ENCODE measurements around the gene POLR2J.
"Not testable (repeated sequence)": the region's sequence is repeated elsewhere in the genome, so short reads cannot be mapped to it uniquely, and the experiment has no call there.

The POLR2J gene

DNA sequence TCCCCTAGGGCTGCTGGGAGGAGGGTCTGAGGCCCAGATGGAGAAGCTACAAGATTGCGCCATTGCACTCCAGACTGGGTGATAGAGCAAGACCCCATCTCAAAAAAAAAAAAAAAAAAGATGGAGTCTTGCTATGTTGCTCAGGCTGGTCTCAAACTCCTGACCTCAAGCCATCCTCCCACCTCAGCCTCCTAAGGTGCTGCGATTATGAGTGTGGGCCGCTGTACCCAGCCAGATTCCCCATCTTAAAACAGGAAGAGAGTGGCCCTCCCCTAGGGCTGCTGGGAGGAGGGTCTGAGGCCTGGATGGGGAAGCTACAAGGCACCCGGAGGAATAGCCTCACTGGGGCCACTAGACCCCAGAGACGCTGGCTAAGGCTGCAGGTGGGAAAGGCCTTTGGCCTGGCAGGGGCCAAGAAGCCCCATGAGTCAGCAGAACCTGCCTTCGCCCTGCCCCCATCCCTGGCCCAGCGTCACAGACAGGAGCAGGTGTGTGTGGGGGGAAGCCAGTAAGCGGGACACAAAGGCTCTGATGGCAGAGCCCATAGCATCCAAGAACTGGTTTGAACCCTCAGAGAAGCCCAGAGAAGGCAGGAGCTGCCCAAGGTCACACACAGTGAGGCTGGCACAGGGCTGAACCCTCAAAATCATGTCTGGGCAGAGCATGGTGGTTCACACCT lies 28.8 kb upstream of the POLR2J start:
- not testable (repeated sequence) for H3K27ac ChIP-seq (ENCODE audit: low read depth, low read length); H3K36me3 ChIP-seq (ENCODE audit: control insufficient read depth in 1 of 2, insufficient read depth in 2 of 2, low read length in 2 of 2); H2AK5ac ChIP-seq (ENCODE audit: low read length); H2BK12ac ChIP-seq (ENCODE audit: low read length); H3K27me3 ChIP-seq (ENCODE audit: insufficient read depth, low read length); H3K4me2 ChIP-seq (ENCODE audit: low read length); H3K79me1 ChIP-seq (ENCODE audit: low read length); H4K91ac ChIP-seq (ENCODE audit: low read depth, low read length); H3K9me3 ChIP-seq (ENCODE audit: insufficient read depth, low read depth, low read length); H3K4me3 ChIP-seq (ENCODE audit: low read depth, low read length); H3K14ac ChIP-seq (ENCODE audit: low read length); H3K18ac ChIP-seq (ENCODE audit: low read length); H3K4ac ChIP-seq (ENCODE audit: low read depth, low read length); H3K9ac ChIP-seq (ENCODE audit: low read length); H4K8ac ChIP-seq (ENCODE audit: low read depth, low read length); H2BK120ac ChIP-seq (ENCODE audit: insufficient read depth, low read length, poor library complexity); H3K4me1 ChIP-seq (ENCODE audit: control insufficient read depth in 1 of 2, insufficient read depth in 2 of 2, low read length in 2 of 2); H4K12ac ChIP-seq (ENCODE audit: low read depth, low read length); H2AFZ ChIP-seq (ENCODE audit: insufficient read depth, low read length, poor library complexity); H3K23ac ChIP-seq (ENCODE audit: low read length); H3K79me2 ChIP-seq (ENCODE audit: control insufficient read depth, insufficient read depth, low read length, poor library complexity); H2BK5ac ChIP-seq (ENCODE audit: low read depth, low read length, poor library complexity); DNase-seq
- WGBS (ENCODE audit: extremely low coverage, insufficient coverage, insufficient read length) = no CpG with 5 or more reads among the region's 8 CpGs

DNA sequence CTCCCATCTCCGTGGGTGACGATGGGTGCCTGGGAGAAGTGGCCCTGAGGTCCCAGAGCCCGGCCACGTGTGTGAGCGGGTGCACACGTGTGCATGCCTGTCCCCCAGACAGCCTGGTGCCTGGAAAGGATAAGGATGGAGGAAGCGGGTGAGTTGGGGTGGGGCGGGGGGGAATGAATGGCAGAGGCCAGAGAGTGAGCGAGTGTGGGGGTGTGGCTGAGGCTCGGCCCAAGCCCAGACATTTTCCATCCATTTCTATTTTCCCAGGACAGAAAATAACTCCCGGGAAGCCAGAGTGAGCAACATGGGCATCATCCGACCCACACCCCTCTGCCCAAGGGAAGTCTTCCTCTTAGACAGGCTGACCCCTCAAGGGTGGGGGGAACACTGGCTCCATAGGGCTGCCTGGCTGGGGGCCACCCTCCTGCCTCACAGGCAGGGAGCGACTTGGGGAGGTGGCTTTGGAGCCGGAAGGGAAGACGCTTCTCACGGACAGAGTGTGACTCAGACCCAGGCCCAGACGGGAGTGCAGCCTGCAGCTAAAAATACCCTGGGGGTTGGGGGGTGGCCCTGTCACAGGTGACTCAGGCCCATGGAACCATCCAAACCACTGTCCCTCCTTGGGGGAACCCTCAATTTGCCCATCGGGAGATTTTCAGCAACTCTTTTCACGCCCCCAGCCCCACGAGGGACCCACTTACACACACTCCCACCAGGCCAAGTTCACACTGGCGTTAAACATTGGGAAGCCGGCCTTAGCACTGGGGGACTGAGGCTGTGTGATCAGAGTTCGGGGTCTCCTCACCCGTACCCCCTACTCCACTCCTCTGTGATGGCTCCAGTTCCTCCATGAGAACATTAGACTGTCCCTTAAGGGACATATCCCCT lies 26.8 kb upstream of the POLR2J start:
- not testable (repeated sequence) for H4K91ac ChIP-seq (ENCODE audit: low read depth, low read length); H3K36me3 ChIP-seq (ENCODE audit: control insufficient read depth in 1 of 2, insufficient read depth in 2 of 2, low read length in 2 of 2); H3K4me3 ChIP-seq (ENCODE audit: low read depth, low read length); H2AK5ac ChIP-seq (ENCODE audit: low read length); H3K4ac ChIP-seq (ENCODE audit: low read depth, low read length); H3K4me1 ChIP-seq (ENCODE audit: control insufficient read depth in 1 of 2, insufficient read depth in 2 of 2, low read length in 2 of 2); H4K8ac ChIP-seq (ENCODE audit: low read depth, low read length); H2BK120ac ChIP-seq (ENCODE audit: insufficient read depth, low read length, poor library complexity); DNase-seq; H3K14ac ChIP-seq (ENCODE audit: low read length); H3K4me2 ChIP-seq (ENCODE audit: low read length); H2AFZ ChIP-seq (ENCODE audit: insufficient read depth, low read length, poor library complexity); H3K79me1 ChIP-seq (ENCODE audit: low read length); H3K18ac ChIP-seq (ENCODE audit: low read length); H3K79me2 ChIP-seq (ENCODE audit: control insufficient read depth, insufficient read depth, low read length, poor library complexity); H3K27me3 ChIP-seq (ENCODE audit: insufficient read depth, low read length); H3K27ac ChIP-seq (ENCODE audit: low read depth, low read length); H3K9me3 ChIP-seq (ENCODE audit: insufficient read depth, low read depth, low read length); H3K23ac ChIP-seq (ENCODE audit: low read length); H3K9ac ChIP-seq (ENCODE audit: low read length)
- no CpG with 5 or more reads among the region's 24 CpGs for WGBS (ENCODE audit: extremely low coverage, insufficient coverage, insufficient read length)
- peak overlapping the region; percentile 71 for H2BK12ac ChIP-seq (ENCODE audit: low read length)
- peak overlapping the region; percentile 76 for H2BK5ac ChIP-seq (ENCODE audit: low read depth, low read length, poor library complexity)
- H4K12ac ChIP-seq (ENCODE audit: low read depth, low read length) = peak overlapping the region; percentile 62

DNA sequence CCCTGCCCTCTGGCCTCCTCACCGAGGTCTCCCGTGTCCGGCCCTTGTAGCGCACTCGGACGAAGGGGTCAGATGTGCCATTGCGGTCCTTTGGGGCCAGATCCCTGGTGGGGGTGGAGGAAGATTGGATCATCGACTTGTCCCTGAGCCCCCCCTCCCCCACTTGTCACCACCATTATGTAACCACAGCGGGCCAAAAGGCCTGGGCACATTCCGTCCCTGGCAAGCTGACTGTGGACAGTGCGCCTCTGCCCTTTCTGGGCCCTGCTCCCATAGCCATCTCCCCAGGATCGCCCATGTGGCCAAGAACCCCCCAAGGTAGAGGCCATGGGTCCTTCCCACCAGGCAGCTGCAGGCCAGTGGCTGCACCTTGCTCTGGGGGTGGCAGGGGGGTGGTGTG lies 24.4 kb upstream of the POLR2J start:
- H3K23ac ChIP-seq (ENCODE audit: low read length); DNase-seq; H2AK5ac ChIP-seq (ENCODE audit: low read length); H3K79me2 ChIP-seq (ENCODE audit: control insufficient read depth, insufficient read depth, low read length, poor library complexity); H4K8ac ChIP-seq (ENCODE audit: low read depth, low read length); H3K4me2 ChIP-seq (ENCODE audit: low read length); H3K79me1 ChIP-seq (ENCODE audit: low read length); H3K27ac ChIP-seq (ENCODE audit: low read depth, low read length); H3K9ac ChIP-seq (ENCODE audit: low read length); H3K14ac ChIP-seq (ENCODE audit: low read length); H3K4me3 ChIP-seq (ENCODE audit: low read depth, low read length); H4K91ac ChIP-seq (ENCODE audit: low read depth, low read length); H2BK5ac ChIP-seq (ENCODE audit: low read depth, low read length, poor library complexity); H3K4ac ChIP-seq (ENCODE audit: low read depth, low read length); H3K9me3 ChIP-seq (ENCODE audit: insufficient read depth, low read depth, low read length); H3K18ac ChIP-seq (ENCODE audit: low read length); H3K36me3 ChIP-seq (ENCODE audit: control insufficient read depth in 1 of 2, insufficient read depth in 2 of 2, low read length in 2 of 2); H2BK120ac ChIP-seq (ENCODE audit: insufficient read depth, low read length, poor library complexity); H3K27me3 ChIP-seq (ENCODE audit: insufficient read depth, low read length); H2AFZ ChIP-seq (ENCODE audit: insufficient read depth, low read length, poor library complexity); H2BK12ac ChIP-seq (ENCODE audit: low read length); H3K4me1 ChIP-seq (ENCODE audit: control insufficient read depth in 1 of 2, insufficient read depth in 2 of 2, low read length in 2 of 2); H4K12ac ChIP-seq (ENCODE audit: low read depth, low read length): not testable (repeated sequence)
- no CpG with 5 or more reads among the region's 12 CpGs for WGBS (ENCODE audit: extremely low coverage, insufficient coverage, insufficient read length)

- H2AFZ ChIP-seq (ENCODE audit: insufficient read depth, low read length, poor library complexity); H2AK5ac ChIP-seq (ENCODE audit: low read length): not testable (repeated sequence)
- WGBS (ENCODE audit: extremely low coverage, insufficient coverage, insufficient read length) = no CpG with 5 or more reads among the region's 16 CpGs
Measured at GRCh38 chr7:102498321-102498720, 19.6 kb upstream of the POLR2J start.

More at GRCh38 chr7:102498321-102498720, 19.6 kb upstream of the POLR2J start:
- not testable (repeated sequence) for H3K18ac ChIP-seq (ENCODE audit: low read length); H4K91ac ChIP-seq (ENCODE audit: low read depth, low read length); H3K27me3 ChIP-seq (ENCODE audit: insufficient read depth, low read length); H3K9me3 ChIP-seq (ENCODE audit: insufficient read depth, low read depth, low read length); H3K36me3 ChIP-seq (ENCODE audit: control insufficient read depth in 1 of 2, insufficient read depth in 2 of 2, low read length in 2 of 2); H3K4me3 ChIP-seq (ENCODE audit: low read depth, low read length); H3K79me2 ChIP-seq (ENCODE audit: control insufficient read depth, insufficient read depth, low read length, poor library complexity); H4K8ac ChIP-seq (ENCODE audit: low read depth, low read length); H3K4me2 ChIP-seq (ENCODE audit: low read length); H2BK5ac ChIP-seq (ENCODE audit: low read depth, low read length, poor library complexity); H2BK12ac ChIP-seq (ENCODE audit: low read length); H3K4ac ChIP-seq (ENCODE audit: low read depth, low read length); H3K14ac ChIP-seq (ENCODE audit: low read length); H3K23ac ChIP-seq (ENCODE audit: low read length); H3K9ac ChIP-seq (ENCODE audit: low read length); H3K4me1 ChIP-seq (ENCODE audit: control insufficient read depth in 1 of 2, insufficient read depth in 2 of 2, low read length in 2 of 2); H3K79me1 ChIP-seq (ENCODE audit: low read length); H2BK120ac ChIP-seq (ENCODE audit: insufficient read depth, low read length, poor library complexity); H3K27ac ChIP-seq (ENCODE audit: low read depth, low read length); H4K12ac ChIP-seq (ENCODE audit: low read depth, low read length); DNase-seq
